Natural killer cell (primary cell): ENCODE data around the gene SLCO3A1. TPM values are rescaled to one million over a fixed set of nuclear protein-coding genes. Genes with fewer than 3 reads are reported as not detected.
A peak's percentile ranks its signal among the peaks of the same experiment; 100 is the strongest.

Source experiments
- ATAC-seq, 3 donors: fragments of 150-1000 bp in 2 of 3; fragments of 200-7000 bp in 1 of 3; cut with Tn5 transposase; 1 replicate in 1 of 3; 2 replicates in 2 of 3; pipeline ENCODE4 v1.10.0; 2021; ENCODE audit warnings: mild to moderate bottlenecking in 2 of 3, moderate library complexity in 2 of 3
- DNase-seq, 2 donors: peaks; one replicate each; pipeline versions ENCODE4 v3.0.0 to v3.0.0-alpha.2; 2013 to 2021; ENCODE audit warnings: mixed read lengths in 1 of 2
- H3K27ac ChIP-seq: one replicate; pipeline ENCODE4 v1.5.1; 2013; ENCODE audit warnings: mild to moderate bottlenecking, low read length
- H3K27me3 ChIP-seq: one replicate; pipeline ENCODE4 v1.6.1; 2013; ENCODE audit warnings: low read length; ENCODE audit not compliant: control insufficient read depth, insufficient read depth
- H3K36me3 ChIP-seq: one replicate; pipeline ENCODE4 v1.6.1; 2013; ENCODE audit warnings: low read length; ENCODE audit not compliant: control insufficient read depth, insufficient read depth
- H3K4me1 ChIP-seq: one replicate; pipeline ENCODE4 v1.6.1; 2013; ENCODE audit warnings: low read length; ENCODE audit not compliant: control insufficient read depth, insufficient read depth
- H3K4me3 ChIP-seq: one replicate; pipeline ENCODE4 v1.5.1; 2013; ENCODE audit warnings: low read length
- H3K9me3 ChIP-seq: one replicate; pipeline ENCODE4 v1.6.1; 2013; ENCODE audit warnings: low read length; ENCODE audit not compliant: control insufficient read depth, insufficient read depth
- H3K27ac Mint-ChIP-seq, 2 donors: one replicate each; pipeline ENCODE4 v1.8.0; 2022; ENCODE audit warnings: mild to moderate bottlenecking in 2 of 2, mixed read lengths in 2 of 2, moderate library complexity in 1 of 2
- H3K27me3 Mint-ChIP-seq, 2 donors: one replicate each; pipeline ENCODE4 v1.8.0; 2022; ENCODE audit warnings: low read depth in 2 of 2, mixed read lengths in 2 of 2
- H3K36me3 Mint-ChIP-seq: one replicate; pipeline ENCODE4 v1.8.0; 2022; ENCODE audit warnings: mixed read lengths
- H3K4me1 Mint-ChIP-seq, 2 donors: one replicate each; pipeline ENCODE4 v1.8.0; 2022; ENCODE audit warnings: mixed read lengths in 2 of 2
- H3K4me3 Mint-ChIP-seq: one replicate; pipeline ENCODE4 v1.8.0; 2022; ENCODE audit warnings: mild to moderate bottlenecking, moderate library complexity, mixed read lengths
- H3K9me3 Mint-ChIP-seq, 2 donors: one replicate each; pipeline ENCODE4 v1.8.0; 2022; ENCODE audit warnings: mixed read lengths in 2 of 2
- CTCF ChIP-seq: fragments of 200-600 bp; IDR thresholded peaks from one replicate; pipeline ENCODE4 v1.8.0; 2022; ENCODE audit warnings: antibody characterized with exemption
- WGBS: methylation state at CpG from one replicate; pipeline ENCODE4 v1.1.7; 2013; ENCODE audit warnings: missing lambda C conversion rate; ENCODE audit not compliant: insufficient coverage; 5-methylcytosine and 5-hydroxymethylcytosine counted together
- intact Hi-C: fragments of 100-400 bp; cut with micrococcal nuclease; formaldehyde crosslinking; loops from one replicate; pipeline ENCODE4 v1.14.2; 2022
- total RNA-seq, 4 donors: library from RNA; stranded (reverse); fragments of 120-200 nt in 1 of 4; gene quantifications; one replicate each; pipeline versions ENCODE4 v1.2.3 to v1.2.4, GENCODE V29; 2013 to 2022

The SLCO3A1 gene
- total RNA-seq, 3 donors from 2014 or later (not counting 1 experiment from before 2014, with no cell fraction given): 48.5 to 73.5 (median 68.8) TPM

DNA sequence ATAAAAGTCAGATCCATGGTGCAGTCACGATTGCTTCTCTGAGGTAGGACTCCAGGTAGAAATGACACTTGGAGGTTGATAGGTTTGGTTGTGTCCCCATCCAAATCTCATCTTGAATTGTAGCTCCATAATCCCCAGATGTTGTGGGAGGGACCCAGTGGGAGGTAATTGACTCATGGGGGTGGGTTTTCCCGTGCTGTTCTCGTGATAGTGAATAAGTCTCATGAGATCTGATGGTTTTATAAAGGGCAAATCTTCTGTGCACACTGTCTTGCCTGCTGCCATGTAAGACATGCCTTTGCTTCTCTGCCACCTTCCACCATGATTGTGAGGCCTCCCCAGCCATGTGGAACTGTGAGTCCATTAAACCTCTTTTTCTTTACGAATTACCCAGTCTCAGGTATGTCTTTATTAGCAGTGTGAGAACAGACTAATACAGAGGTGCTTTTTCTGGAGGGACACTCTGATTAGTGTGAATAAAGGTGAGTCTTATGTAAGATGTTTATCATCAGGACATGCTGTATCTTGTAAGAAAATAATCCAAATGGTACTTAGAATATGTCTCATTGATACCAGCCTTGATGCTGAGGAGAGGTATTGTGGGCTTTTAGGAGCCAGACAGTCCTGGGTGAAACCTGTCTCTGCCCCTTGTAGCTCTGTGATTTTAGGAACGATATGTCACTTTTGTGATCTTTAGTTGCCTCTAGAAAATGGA is 43.0 kb downstream of the SLCO3A1 start:
- no peaks in the 10 kb centered on the region for H3K36me3 ChIP-seq
- no peak overlapping the region for H3K27ac Mint-ChIP-seq
- H3K27me3 Mint-ChIP-seq: no peaks in the 10 kb centered on the region
- peaks cover 1% of the 10 kb centered on the region for H3K36me3 Mint-ChIP-seq
- H3K27me3 ChIP-seq: no peaks in the 10 kb centered on the region
- H3K4me3 ChIP-seq: no peak overlapping the region
- intact Hi-C loops: no loop called here
- ATAC-seq (no peak), DNase-seq (no peak)
- no peak overlapping the region for H3K27ac ChIP-seq
- WGBS: 70% methylated on average over 5 of the region's 5 CpGs
- no peak overlapping the region for H3K4me3 Mint-ChIP-seq
- H3K9me3 Mint-ChIP-seq: peaks cover under 1% of the 10 kb centered on the region in 2 donors
- H3K4me1 ChIP-seq: no peaks in the 10 kb centered on the region
- peaks cover 69 to 74% of the 10 kb centered on the region in 2 donors for H3K4me1 Mint-ChIP-seq
- TF ChIP-seq CTCF: no peak
- H3K9me3 ChIP-seq: peaks cover 4% of the 10 kb centered on the region

GRCh38 chr15:91897585-91898372 is 44.3 kb downstream of the SLCO3A1 start:
- peaks cover 9% of the 10 kb centered on the region for H3K36me3 Mint-ChIP-seq

GRCh38 chr15:91898843-91899242 is 45.3 kb downstream of the SLCO3A1 start:
- H3K4me3 ChIP-seq: no peak overlapping the region
- no peaks in the 10 kb centered on the region for H3K36me3 ChIP-seq
- peaks cover 69 to 74% of the 10 kb centered on the region in 2 donors for H3K4me1 Mint-ChIP-seq
- peaks cover 6% of the 10 kb centered on the region in 2 donors for H3K9me3 Mint-ChIP-seq
- ATAC-seq (no peak), DNase-seq (no peak)
- H3K27ac Mint-ChIP-seq: no peak overlapping the region
- H3K27ac ChIP-seq: no peak overlapping the region
- H3K4me3 Mint-ChIP-seq: no peak overlapping the region
- no peak for TF ChIP-seq CTCF
- intact Hi-C loops: no loop called here
- H3K36me3 Mint-ChIP-seq: peaks cover 9% of the 10 kb centered on the region
- no peaks in the 10 kb centered on the region for H3K27me3 Mint-ChIP-seq
- H3K27me3 ChIP-seq: no peaks in the 10 kb centered on the region
- 100% methylated on average over 3 of the region's 3 CpGs for whole genome bisulfite sequencing
- no peaks in the 10 kb centered on the region for H3K4me1 ChIP-seq
- H3K9me3 ChIP-seq: peaks cover 8% of the 10 kb centered on the region

More at GRCh38 chr15:91897585-91898372, 44.3 kb downstream of the SLCO3A1 start:
- Histone ChIP-seq H3K27ac (no peak overlapping the region), H3K36me3 (no peaks in the 10 kb centered on the region), H3K9me3 (peaks cover 10% of the 10 kb centered on the region), H3K4me1 (no peaks in the 10 kb centered on the region), H3K4me3 (no peak overlapping the region), H3K27me3 (no peaks in the 10 kb centered on the region)
- H3K4me1 Mint-ChIP-seq: peaks cover 63 to 68% of the 10 kb centered on the region in 2 donors
- ATAC-seq: no peak
- no peaks in the 10 kb centered on the region for H3K27me3 Mint-ChIP-seq
- H3K9me3 Mint-ChIP-seq: peaks cover 6% of the 10 kb centered on the region in 2 donors
- no peak for TF ChIP-seq CTCF
- peak overlapping the region in 1 of 2 donors; percentile 15 for H3K27ac Mint-ChIP-seq
- WGBS: 89% methylated on average over 14 of the region's 14 CpGs
- no peak overlapping the region for H3K4me3 Mint-ChIP-seq
- DNase-seq: no peak
- intact Hi-C loops: no loop called here
